ENCODE results near the gene RGS6.
A peak's percentile ranks its signal among the peaks of the same experiment; 100 is the strongest.

RGS6 gene

GRCh38 chr14:72416081-72416849 is 484.0 kb downstream of the RGS6 start:
- DNase-seq (ENCODE audit: insufficient read length, low spot score), result no peak

GRCh38 chr14:72416892-72417291 is 484.7 kb downstream of the RGS6 start:
- TF ChIP-seq POLR2A (IDR thresholded peaks at IDR 0.05; ENCODE audit: low read depth, low read length), result no peak
- DNase-seq (ENCODE audit: insufficient read length, low spot score) (no peak), FAIRE-seq (no peak)

More at GRCh38 chr14:72416081-72416849, 484.0 kb downstream of the RGS6 start:
- FAIRE-seq, result no peak
- TF ChIP-seq POLR2A (IDR thresholded peaks at IDR 0.05; ENCODE audit: low read depth, low read length), result no peak

GRCh38 chr14:72418806-72419205 is 486.6 kb downstream of the RGS6 start:
- DNase-seq (ENCODE audit: insufficient read length, low spot score), result no peak
- no peak for FAIRE-seq
- TF ChIP-seq POLR2A (IDR thresholded peaks at IDR 0.05; ENCODE audit: low read depth, low read length), result no peak

GRCh38 chr14:72419226-72419775 is 487.1 kb downstream of the RGS6 start:
- no peak for DNase-seq (ENCODE audit: insufficient read length, low spot score)
- TF ChIP-seq POLR2A (IDR thresholded peaks at IDR 0.05; ENCODE audit: low read depth, low read length), result no peak
- FAIRE-seq, result no peak

- FAIRE-seq, result peak; percentile 57
Observed at GRCh38 chr14:72420749-72421474, 488.7 kb downstream of the RGS6 start.

GRCh38 chr14:72423957-72424356 is 491.7 kb downstream of the RGS6 start:
- DNase-seq (ENCODE audit: insufficient read length, low spot score), result no peak
- TF ChIP-seq POLR2A (IDR thresholded peaks at IDR 0.05; ENCODE audit: low read depth, low read length), result no peak
- FAIRE-seq, result no peak

More at GRCh38 chr14:72420749-72421474, 488.7 kb downstream of the RGS6 start:
- no peak for TF ChIP-seq POLR2A (IDR thresholded peaks at IDR 0.05; ENCODE audit: low read depth, low read length)
- peak; percentile 19 for DNase-seq (ENCODE audit: insufficient read length, low spot score)

GRCh38 chr14:72430457-72430856 is 498.2 kb downstream of the RGS6 start:
- DNase-seq (ENCODE audit: insufficient read length, low spot score), result no peak
- TF ChIP-seq POLR2A (IDR thresholded peaks at IDR 0.05; ENCODE audit: low read depth, low read length), result no peak
- no peak for FAIRE-seq

- DNase-seq (ENCODE audit: insufficient read length, low spot score) (no peak), FAIRE-seq (no peak)
- no peak for TF ChIP-seq POLR2A (IDR thresholded peaks at IDR 0.05; ENCODE audit: low read depth, low read length)
Observed at GRCh38 chr14:72432748-72433147, 500.5 kb downstream of the RGS6 start.

GRCh38 chr14:72433511-72433910 is 501.3 kb downstream of the RGS6 start:
- no peak for FAIRE-seq
- DNase-seq (ENCODE audit: insufficient read length, low spot score), result peak; percentile 35
- TF ChIP-seq POLR2A (IDR thresholded peaks at IDR 0.05; ENCODE audit: low read depth, low read length), result no peak

GRCh38 chr14:72434856-72435255 is 502.6 kb downstream of the RGS6 start:
- FAIRE-seq (no peak), DNase-seq (ENCODE audit: insufficient read length, low spot score) (no peak)
- no peak for TF ChIP-seq POLR2A (IDR thresholded peaks at IDR 0.05; ENCODE audit: low read depth, low read length)

- no peak for TF ChIP-seq POLR2A (IDR thresholded peaks at IDR 0.05; ENCODE audit: low read depth, low read length)
- DNase-seq (ENCODE audit: insufficient read length, low spot score) (no peak), FAIRE-seq (no peak)
Observed at GRCh38 chr14:72439707-72440106, 507.5 kb downstream of the RGS6 start.

GRCh38 chr14:72443256-72443655 is 511.0 kb downstream of the RGS6 start:
- DNase-seq (ENCODE audit: insufficient read length, low spot score) (no peak), FAIRE-seq (no peak)
- no peak for TF ChIP-seq POLR2A (IDR thresholded peaks at IDR 0.05; ENCODE audit: low read depth, low read length)

- TF ChIP-seq POLR2A (IDR thresholded peaks at IDR 0.05; ENCODE audit: low read depth, low read length), result no peak
- FAIRE-seq (no peak), DNase-seq (ENCODE audit: insufficient read length, low spot score) (no peak)
Observed at GRCh38 chr14:72443991-72444441, 511.8 kb downstream of the RGS6 start.

GRCh38 chr14:72444701-72445100 is 512.5 kb downstream of the RGS6 start:
- FAIRE-seq, result no peak
- TF ChIP-seq POLR2A (IDR thresholded peaks at IDR 0.05; ENCODE audit: low read depth, low read length), result no peak
- no peak for DNase-seq (ENCODE audit: insufficient read length, low spot score)
